Left ventricle myocardium inferior (tissue), 1 donor: Measurements from ENCODE around the gene FANCI. TPM values are rescaled to one million over a fixed set of nuclear protein-coding genes. Genes with fewer than 3 reads are reported as not detected.

Source experiments
- DNase-seq: peaks from one replicate; pipeline ENCODE4 v3.0.0-alpha.2; 2020
- H3K27ac ChIP-seq: fragments of 200-600 bp; replicated peaks from 2 replicates; pipeline ENCODE4 v1.8.0; 2021
- H3K27me3 ChIP-seq: fragments of 200-600 bp; 2 replicates; pipeline ENCODE4 v1.8.0; 2021; ENCODE audit warnings: low read depth
- H3K36me3 ChIP-seq: fragments of 200-600 bp; 2 replicates; pipeline ENCODE4 v1.8.0; 2021
- H3K4me1 ChIP-seq: fragments of 200-600 bp; 2 replicates; pipeline ENCODE4 v1.8.0; 2021
- H3K4me3 ChIP-seq: fragments of 200-600 bp; 2 replicates; pipeline ENCODE4 v1.8.0; 2021; ENCODE audit warnings: mild to moderate bottlenecking, moderate library complexity
- H3K9me3 ChIP-seq: fragments of 200-600 bp; replicated peaks from 2 replicates; pipeline ENCODE4 v1.8.0; 2021
- CTCF ChIP-seq: fragments of 200-600 bp; IDR thresholded peaks from 2 replicates; pipeline ENCODE4 v1.8.0; 2021; ENCODE audit warnings: antibody characterized with exemption, mild to moderate bottlenecking, borderline replicate concordance
- intact Hi-C: fragments of 100-400 bp; cut with micrococcal nuclease; formaldehyde crosslinking; loops from one replicate; pipeline ENCODE4 v1.11.0; 2022
- total RNA-seq: library from RNA; stranded (reverse); fragmentation: NEBNext Ultra II Directional; extraction: Animal tissue kit (Norgen Biotek cat#: 25700); gene quantifications from one replicate; pipeline ENCODE4 v1.2.1, GENCODE V29; 2021
- donor health status: DM: no; HTN: yes; CAD: no; lungs with severe emphysema.

The FANCI gene
- total RNA-seq, 1 donor from 2014 or later, result 2.7 TPM

GRCh38 chr15:89218531-89218930 is 25.2 kb upstream of the FANCI start:
- no peak for DNase-seq
- no peak for TF ChIP-seq CTCF
- H3K4me3 ChIP-seq, result no peak overlapping the region
- H3K9me3 ChIP-seq, result no peaks in the 10 kb centered on the region
- no peaks in the 10 kb centered on the region for H3K36me3 ChIP-seq
- no peaks in the 10 kb centered on the region for H3K27me3 ChIP-seq
- no peaks in the 10 kb centered on the region for H3K4me1 ChIP-seq
- no peak overlapping the region for H3K27ac ChIP-seq
- intact Hi-C loops, result no loop called here

GRCh38 chr15:89221543-89221942 is 22.2 kb upstream of the FANCI start, which contains the start of gene RLBP1:
Gene RLBP1 (minus strand): TSS chr15:89221579. CDS start chr15:89218975, 2,604 bp downstream.
- no peaks in the 10 kb centered on the region for H3K9me3 ChIP-seq
- DNase-seq, result no peak

GRCh38 chr15:89225588-89225987 is 18.2 kb upstream of the FANCI start:
- Histone ChIP-seq H3K4me3 (no peak overlapping the region), H3K9me3 (no peaks in the 10 kb centered on the region), H3K27me3 (no peaks in the 10 kb centered on the region), H3K36me3 (no peaks in the 10 kb centered on the region), H3K27ac (no peak overlapping the region), H3K4me1 (no peaks in the 10 kb centered on the region)
- no peak for DNase-seq
- TF ChIP-seq CTCF, result no peak
- intact Hi-C loops, result no loop called here

More at GRCh38 chr15:89221543-89221942, 22.2 kb upstream of the FANCI start, which contains the start of gene RLBP1:
- Histone ChIP-seq H3K36me3 (no peaks in the 10 kb centered on the region), H3K27me3 (no peaks in the 10 kb centered on the region), H3K27ac (no peak within 1 kb of the TSS), H3K4me3 (no peak within 1 kb of the TSS), H3K4me1 (no peaks in the 10 kb centered on the region)
- TF ChIP-seq CTCF, result no peak
- intact Hi-C loops, result no loop called here

GRCh38 chr15:89226359-89227221 is 17.2 kb upstream of the FANCI start:
- H3K9me3 ChIP-seq, result no peaks in the 10 kb centered on the region
- intact Hi-C loops, result no loop called here
- no peak overlapping the region for H3K27ac ChIP-seq
- H3K27me3 ChIP-seq, result no peaks in the 10 kb centered on the region
- no peaks in the 10 kb centered on the region for H3K4me1 ChIP-seq
- no peaks in the 10 kb centered on the region for H3K36me3 ChIP-seq
- no peak overlapping the region for H3K4me3 ChIP-seq
- DNase-seq, result no peak
- no peak for TF ChIP-seq CTCF

- Histone ChIP-seq H3K36me3 (no peaks in the 10 kb centered on the region), H3K27ac (no peak overlapping the region), H3K4me3 (no peak overlapping the region), H3K4me1 (no peaks in the 10 kb centered on the region), H3K9me3 (no peaks in the 10 kb centered on the region), H3K27me3 (no peaks in the 10 kb centered on the region)
- intact Hi-C loops, result no loop called here
- TF ChIP-seq CTCF, result no peak
- DNase-seq, result no peak
These were observed 16.4 kb upstream of the FANCI start for GRCh38 chr15:89227425-89227824.
